ENCODE results near the gene CCDC15.

Gene CCDC15

DNA sequence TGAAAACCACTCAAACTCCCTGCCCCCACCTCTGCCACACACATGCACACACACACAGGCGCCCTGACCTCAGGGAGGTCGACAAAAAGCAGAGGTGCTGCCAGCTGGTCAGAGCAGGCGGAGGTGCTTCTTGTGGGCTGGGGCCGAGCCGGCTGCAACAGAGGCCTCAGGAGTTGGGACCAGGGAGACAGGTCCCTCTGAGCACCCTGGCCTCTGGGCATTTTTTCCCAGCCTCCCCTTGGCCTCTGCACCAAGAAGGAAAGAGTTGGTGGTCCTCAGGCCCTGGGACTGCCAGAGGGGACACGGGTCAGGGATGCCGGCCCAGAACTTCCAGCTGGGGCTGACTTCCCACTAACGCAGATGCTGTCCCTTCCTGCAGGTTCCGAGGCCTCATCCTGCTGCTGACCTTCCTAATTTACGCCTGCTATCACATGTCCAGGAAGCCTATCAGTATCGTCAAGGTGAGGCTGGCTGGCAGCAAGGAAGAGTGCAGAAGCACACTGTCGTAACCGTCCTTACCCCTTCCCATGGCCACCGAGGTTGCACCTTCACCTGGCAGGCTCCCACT, 122.5 kb downstream of the CCDC15 start:
- DNase-seq (ENCODE audit: low read depth): no peak

GRCh38 chr11:125078016-125078415, 124.0 kb downstream of the CCDC15 start:
- H3K4me3 ChIP-seq (ENCODE audit: low read depth, low read length): no peak overlapping the region
- no peak for DNase-seq (ENCODE audit: low read depth)

More for the DNA sequence above, 122.5 kb downstream of the CCDC15 start:
- no peak overlapping the region for H3K4me3 ChIP-seq (ENCODE audit: low read depth, low read length)

DNA sequence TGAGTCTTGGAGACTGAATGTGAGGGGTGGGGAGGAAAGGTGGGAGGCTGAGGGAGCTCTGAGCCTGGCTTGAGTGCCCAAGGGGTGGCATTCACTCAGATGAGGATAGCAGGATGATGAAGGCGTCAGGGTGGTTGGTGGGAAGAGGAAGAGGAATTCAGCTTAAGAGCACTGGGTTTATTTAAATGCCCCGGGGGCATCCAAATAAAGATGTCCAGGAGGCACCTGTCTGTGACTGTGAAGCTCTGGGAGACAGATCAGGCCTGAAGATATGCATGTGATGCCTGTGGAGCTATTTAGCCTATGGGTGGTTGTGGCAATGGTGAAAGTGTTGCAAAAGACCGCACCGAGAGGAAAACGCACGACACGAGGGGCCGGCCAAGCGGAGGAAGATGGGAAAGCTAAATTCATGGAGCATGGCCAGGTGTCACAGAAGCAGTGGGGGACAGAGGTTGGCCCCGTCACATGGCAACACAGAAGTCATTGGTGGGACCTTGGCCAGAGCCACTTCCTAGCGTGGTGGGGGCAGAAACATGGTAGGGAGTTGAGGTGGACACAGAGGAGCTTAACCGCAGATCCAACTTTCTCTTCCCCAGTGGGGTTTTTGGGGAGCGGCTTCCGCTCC, 124.6 kb downstream of the CCDC15 start:
- no peak for DNase-seq (ENCODE audit: low read depth)
- H3K4me3 ChIP-seq (ENCODE audit: low read depth, low read length): no peak overlapping the region

DNA sequence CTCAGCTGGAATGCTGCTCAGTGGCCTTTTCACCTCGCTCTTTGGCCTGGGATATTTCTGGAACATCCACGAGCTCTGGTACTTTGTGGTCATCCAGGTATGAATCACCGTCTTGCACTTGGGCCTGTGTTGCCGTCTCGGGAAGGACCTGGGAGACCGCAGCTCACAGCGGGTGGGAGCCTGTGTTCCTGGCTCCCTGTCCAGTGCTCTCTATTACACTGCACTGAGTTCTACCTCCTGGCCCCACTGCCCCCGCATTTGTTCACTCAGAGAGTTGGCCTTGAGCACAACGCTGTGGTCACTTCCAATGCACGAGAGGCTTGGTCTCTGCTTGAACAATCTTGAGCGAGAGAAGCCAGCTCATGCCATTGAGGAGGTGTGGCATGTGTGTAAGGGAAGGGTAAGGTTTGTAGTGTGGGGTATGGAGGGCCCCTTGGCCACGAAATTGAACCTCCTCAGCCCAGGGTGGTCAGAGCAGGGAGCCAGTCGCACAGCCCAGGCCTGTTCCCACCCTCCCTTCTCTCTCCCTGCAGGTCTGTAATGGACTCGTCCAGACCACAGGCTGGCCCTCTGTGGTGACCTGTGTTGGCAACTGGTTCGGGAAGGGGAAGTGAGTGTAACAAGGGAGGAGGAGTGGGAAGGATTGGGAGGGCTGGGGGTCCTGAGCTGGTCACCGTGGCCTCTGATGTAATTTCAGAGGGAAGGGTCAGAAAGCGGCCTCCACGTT, 125.3 kb downstream of the CCDC15 start:
- H3K4me3 ChIP-seq (ENCODE audit: low read depth, low read length): no peak overlapping the region
- DNase-seq (ENCODE audit: low read depth): no peak

DNA sequence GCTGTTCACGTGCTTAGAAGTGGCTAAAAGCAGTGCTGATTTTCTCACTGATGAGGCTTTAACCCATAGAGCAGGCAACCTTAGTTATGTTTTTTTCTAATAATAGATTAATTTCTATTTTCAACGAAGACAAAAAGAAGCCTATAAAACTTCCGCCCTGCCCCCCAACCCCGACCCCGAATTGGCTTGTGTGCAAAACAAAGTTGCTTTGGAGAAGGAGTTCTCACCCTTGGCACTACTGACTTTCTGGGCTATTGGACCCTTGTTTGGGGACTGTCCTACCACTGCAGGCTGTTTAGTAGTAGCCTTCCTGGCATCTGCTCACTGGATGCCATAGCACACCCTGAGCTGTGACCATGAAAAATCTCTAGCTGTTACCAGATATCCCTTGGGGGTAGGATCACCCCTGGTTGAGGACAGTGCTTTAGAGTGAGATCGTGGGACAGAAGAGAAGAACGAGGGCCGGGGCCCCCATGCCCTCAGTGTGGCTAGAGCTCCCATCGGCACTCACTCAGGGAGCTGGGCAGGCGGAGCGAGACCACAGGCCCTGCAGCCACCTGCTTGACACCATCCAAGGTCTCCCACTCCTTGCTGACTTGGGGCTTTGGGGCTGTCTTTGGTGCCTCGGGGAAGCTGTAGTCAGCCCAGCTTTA, 126.0 kb downstream of the CCDC15 start:
- H3K4me3 ChIP-seq (ENCODE audit: low read depth, low read length): no peak overlapping the region
- no peak for DNase-seq (ENCODE audit: low read depth)

DNA sequence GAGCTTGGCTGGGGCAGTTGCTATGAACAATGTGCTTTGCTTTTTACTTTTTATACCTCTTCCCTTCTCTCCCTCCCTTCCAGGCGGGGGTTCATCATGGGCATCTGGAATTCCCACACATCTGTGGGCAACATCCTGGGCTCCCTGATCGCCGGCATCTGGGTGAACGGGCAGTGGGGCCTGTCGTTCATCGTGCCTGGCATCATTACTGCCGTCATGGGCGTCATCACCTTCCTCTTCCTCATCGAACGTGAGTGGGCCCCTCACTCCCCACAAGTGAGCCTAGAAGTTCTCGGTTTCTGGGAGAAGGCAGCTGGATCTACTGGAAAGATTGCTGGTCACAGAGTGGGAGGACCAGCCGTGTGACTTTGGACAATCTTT, 126.5 kb downstream of the CCDC15 start:
- DNase-seq (ENCODE audit: low read depth): no peak

DNA sequence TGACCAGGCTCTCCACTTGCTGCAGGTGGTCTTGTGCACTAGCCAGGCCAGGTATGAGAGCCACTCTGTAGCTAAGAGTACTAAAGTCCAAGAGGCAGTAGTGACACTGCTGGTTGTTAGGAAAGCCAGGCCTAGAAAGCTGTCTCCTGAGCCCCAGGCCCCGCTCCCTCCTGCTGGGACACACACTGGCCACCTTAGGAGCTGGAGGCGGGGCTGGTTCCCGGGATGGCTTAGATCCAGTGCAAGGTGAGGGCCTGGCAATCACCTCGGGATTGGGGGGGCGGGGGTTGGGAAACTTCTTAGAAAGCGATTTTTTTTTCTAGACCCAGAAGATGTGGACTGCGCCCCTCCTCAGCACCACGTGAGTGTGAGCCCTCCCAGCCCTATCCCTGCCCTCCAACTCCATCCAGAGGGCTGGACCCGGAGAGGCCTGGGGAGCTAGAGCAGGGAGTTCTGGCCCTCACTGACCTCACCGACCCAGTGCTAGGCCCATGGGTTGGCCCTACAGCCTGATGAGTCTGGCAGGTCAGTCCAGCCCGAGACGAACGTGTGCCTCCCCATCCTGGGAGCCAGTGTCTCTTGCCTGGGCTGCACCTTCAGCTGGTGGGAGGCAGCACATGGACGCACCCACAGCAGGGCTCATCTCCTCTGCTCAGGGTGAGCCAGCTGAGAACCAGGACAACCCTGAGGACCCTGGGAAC, 127.2 kb downstream of the CCDC15 start:
- no peak overlapping the region for H3K4me3 ChIP-seq (ENCODE audit: low read depth, low read length)
- DNase-seq (ENCODE audit: low read depth): no peak

More for the DNA sequence above, 126.5 kb downstream of the CCDC15 start:
- no peak overlapping the region for H3K4me3 ChIP-seq (ENCODE audit: low read depth, low read length)

GRCh38 chr11:125082040-125082439, 128.0 kb downstream of the CCDC15 start:
- no peak for DNase-seq (ENCODE audit: low read depth)

GRCh38 chr11:125082611-125083311, 128.8 kb downstream of the CCDC15 start:
- DNase-seq (ENCODE audit: low read depth): peak; percentile 66
- no peak overlapping the region for H3K4me3 ChIP-seq (ENCODE audit: low read depth, low read length)

More at GRCh38 chr11:125082040-125082439, 128.0 kb downstream of the CCDC15 start:
- H3K4me3 ChIP-seq (ENCODE audit: low read depth, low read length): no peak overlapping the region

- H3K4me3 ChIP-seq (ENCODE audit: low read depth, low read length): no peak overlapping the region
- no peak for DNase-seq (ENCODE audit: low read depth)
Observed at GRCh38 chr11:125083312-125084056, 129.5 kb downstream of the CCDC15 start.

DNA sequence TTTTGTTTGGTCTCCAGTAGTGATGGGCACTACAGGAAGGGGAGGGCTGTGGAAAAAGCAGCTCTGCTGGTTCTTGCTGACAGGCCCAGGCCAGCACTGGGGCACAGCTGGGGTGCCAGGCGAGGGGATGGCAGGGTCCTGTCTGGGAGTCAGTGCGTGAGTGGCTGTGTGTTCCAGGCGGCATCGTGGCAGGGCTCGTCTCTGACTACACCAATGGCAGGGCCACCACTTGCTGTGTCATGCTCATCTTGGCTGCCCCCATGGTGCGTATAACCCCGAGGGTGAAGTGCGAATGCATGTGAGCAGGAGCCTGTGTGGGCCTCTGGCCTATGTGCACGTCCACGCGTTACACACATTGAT, 130.0 kb downstream of the CCDC15 start:
- no peak overlapping the region for H3K4me3 ChIP-seq (ENCODE audit: low read depth, low read length)
- no peak for DNase-seq (ENCODE audit: low read depth)

GRCh38 chr11:125084761-125085231, 130.8 kb downstream of the CCDC15 start:
- DNase-seq (ENCODE audit: low read depth): no peak
- H3K4me3 ChIP-seq (ENCODE audit: low read depth, low read length): no peak overlapping the region

DNA sequence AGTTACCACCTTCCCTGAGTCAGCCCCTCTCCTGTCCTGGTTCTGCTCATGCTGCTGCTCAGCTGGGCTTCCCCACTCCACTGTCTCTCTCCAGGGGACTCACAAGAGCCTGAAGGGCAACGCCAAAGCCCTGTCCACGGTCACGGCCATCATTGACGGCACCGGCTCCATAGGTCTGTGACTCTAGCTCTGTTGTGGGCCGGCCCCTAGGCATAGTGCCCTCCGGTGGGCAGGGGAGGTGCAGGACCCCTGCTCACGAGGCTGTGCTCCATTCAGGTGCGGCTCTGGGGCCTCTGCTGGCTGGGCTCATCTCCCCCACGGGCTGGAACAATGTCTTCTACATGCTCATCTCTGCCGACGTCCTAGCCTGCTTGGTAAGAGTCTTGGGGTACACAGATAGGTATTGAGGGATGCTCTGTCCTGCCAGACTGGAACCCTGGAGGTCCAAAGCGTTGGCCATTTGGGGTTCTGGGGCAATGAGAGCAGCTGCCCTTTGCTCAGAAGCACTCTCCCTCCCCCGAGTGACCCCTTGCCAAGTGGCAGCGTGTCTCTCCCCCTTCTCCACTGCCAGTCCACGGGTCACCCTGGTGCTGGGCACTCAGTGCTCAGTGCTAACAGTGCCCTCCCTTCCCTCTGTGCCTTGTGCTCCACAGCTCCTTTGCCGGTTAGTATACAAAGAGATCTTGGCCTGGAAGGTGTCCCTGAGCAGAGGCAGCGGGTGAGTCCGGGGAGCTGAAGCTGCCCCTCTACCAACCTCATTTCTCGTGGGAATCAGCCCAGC, 131.5 kb downstream of the CCDC15 start:
- no peak for DNase-seq (ENCODE audit: low read depth)
- no peak overlapping the region for H3K4me3 ChIP-seq (ENCODE audit: low read depth, low read length)

GRCh38 chr11:125086633-125087296, 132.8 kb downstream of the CCDC15 start:
- H3K4me3 ChIP-seq (ENCODE audit: low read depth, low read length): no peak overlapping the region
- DNase-seq (ENCODE audit: low read depth): no peak

DNA sequence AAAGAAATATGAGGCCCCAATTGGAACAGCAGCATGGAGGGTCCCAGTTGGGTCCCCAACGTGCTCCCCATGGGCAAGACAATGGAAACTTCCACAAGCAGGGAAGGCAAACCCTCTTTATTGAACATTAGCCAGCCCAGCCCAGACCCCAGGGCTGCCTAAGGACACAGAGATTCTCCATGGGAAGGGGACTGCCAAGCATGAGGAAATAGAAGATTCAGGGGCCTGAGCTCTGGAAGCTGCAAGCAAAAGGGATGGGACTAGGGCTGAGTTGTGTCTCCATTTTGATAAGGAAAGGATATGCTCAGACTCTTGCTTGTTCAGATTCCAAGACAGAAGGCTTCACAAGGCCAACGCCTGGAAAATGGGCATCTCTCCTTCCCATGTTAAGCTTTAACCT, 134.1 kb downstream of the CCDC15 start:
- no peak for DNase-seq (ENCODE audit: low read depth)
- no peak overlapping the region for H3K4me3 ChIP-seq (ENCODE audit: low read depth, low read length)

DNA sequence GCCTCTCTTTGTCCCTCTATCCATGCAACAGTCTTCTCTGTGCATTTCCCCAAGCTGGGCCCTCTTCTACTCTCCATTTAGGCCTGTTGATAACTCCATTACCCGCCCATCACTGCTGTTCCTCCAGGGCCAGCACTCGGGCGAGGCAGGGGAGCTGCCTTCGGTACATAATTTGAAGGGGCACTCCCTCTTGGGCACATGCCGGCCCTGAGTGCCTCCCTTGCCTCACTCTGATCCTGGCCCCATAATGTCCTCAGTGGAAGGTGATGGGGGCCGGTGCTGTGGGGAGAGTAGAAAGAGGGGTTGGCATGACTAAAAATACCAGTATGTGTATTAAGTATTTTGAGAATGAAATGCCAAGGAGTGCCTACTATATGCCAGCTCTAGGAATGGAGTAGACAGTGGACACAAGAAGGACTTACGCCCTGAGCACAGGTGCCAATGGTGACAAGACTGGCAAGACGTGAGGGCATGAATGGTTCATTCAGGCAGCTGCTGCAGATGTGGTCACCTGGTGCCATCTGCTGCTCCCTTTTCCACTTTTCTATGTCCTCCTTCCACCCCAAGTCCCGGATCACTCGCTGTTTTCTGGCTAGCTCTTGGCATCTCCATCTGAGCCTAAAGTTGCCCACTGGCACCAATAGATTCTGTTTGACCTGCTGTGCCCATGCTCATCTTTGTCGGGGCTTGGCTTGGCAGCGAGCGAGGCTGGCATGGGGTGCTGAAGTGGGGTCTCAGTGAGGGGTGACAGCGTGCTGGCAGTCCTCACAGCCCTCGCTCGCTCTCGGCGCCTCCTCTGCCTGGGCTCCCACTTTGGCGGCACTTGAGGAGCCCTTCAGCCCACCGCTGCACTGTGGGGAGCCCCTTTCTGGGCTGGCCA, 134.8 kb downstream of the CCDC15 start:
- H3K4me3 ChIP-seq (ENCODE audit: low read depth, low read length): no peak overlapping the region
- DNase-seq (ENCODE audit: low read depth): no peak

Measured in skeletal muscle cell (primary cell).